Psoas muscle (tissue), 8 donors: ENCODE measurements around the gene LYPD6. TPM values are rescaled to one million over a fixed set of nuclear protein-coding genes. Genes with fewer than 3 reads are reported as not detected.

Experiments
- ATAC-seq, 4 donors: fragments of 200-7000 bp; cut with Tn5 transposase; one replicate each; pipeline ENCODE4 v1.9.1; 2020; ENCODE audit warnings: moderate library complexity in 3 of 4, mild to moderate bottlenecking in 2 of 4
- DNase-seq, 2 donors: peaks; one replicate each; pipeline ENCODE4 v3.0.0-alpha.2; 2020
- H3K27ac ChIP-seq: fragments of 200-600 bp; one replicate; pipeline ENCODE4 v1.8.0; 2022
- H3K27me3 ChIP-seq, 3 donors: fragments of 200-600 bp in 1 of 3; one replicate each; pipeline versions ENCODE4 v1.6.1 to v1.8.0; 2013 to 2022; ENCODE audit warnings: low read length in 2 of 3, mild to moderate bottlenecking in 2 of 3, moderate library complexity in 1 of 3; ENCODE audit not compliant: insufficient read depth in 3 of 3
- H3K36me3 ChIP-seq, 2 donors: fragments of 200-600 bp in 1 of 2; one replicate each; pipeline versions ENCODE4 v1.6.1 to v1.8.0; 2013 to 2022; ENCODE audit warnings: low read depth in 1 of 2, mild to moderate bottlenecking in 1 of 2, moderate library complexity in 1 of 2; ENCODE audit not compliant: insufficient read depth in 1 of 2
- H3K4me1 ChIP-seq: fragments of 200-600 bp; one replicate; pipeline ENCODE4 v1.8.0; 2022
- H3K4me3 ChIP-seq: fragments of 200-600 bp; one replicate; pipeline ENCODE4 v1.8.0; 2022; ENCODE audit warnings: mild to moderate bottlenecking
- H3K9me3 ChIP-seq: fragments of 200-600 bp; one replicate; pipeline ENCODE4 v1.8.0; 2022
- WGBS, 3 donors: extraction: QIAGEN DNeasy Blood & Tissue Kit; methylation state at CpG; one replicate each; pipeline versions ENCODE4 v1.1.6 to v1.1.7; 2013; 5-methylcytosine and 5-hydroxymethylcytosine counted together
- intact Hi-C, 2 donors: fragments of 100-400 bp; cut with DNase I; formaldehyde crosslinking; loops; one replicate each; pipeline versions ENCODE4 v1.11.0 to v1.14.2; 2022
- polyA plus RNA-seq, 3 donors: library from polyadenylated mRNA; stranded (reverse); fragments of 200-250 nt; gene quantifications; one replicate each; pipeline ENCODE4 v1.2.3, GENCODE V29; 2013
- total RNA-seq, 4 donors: library from RNA; stranded (reverse); fragmentation: NEBNext Ultra II Directional in 2 of 4; extraction: Animal tissue kit (Norgen Biotek cat#: 25700) in 2 of 4; gene quantifications; one replicate each; pipeline versions ENCODE4 v1.2.1 to v1.2.4, GENCODE V29; 2021 to 2023
- TF ChIP-seq, protein P1 (sequence below): fragments of 200-600 bp; IDR thresholded peaks from one replicate; pipeline ENCODE4 v1.8.0; 2022; ENCODE audit warnings: antibody characterized with exemption
- donor health status: healthy with polysubstance abuse.
- donor health status: DM: no; HTN: no; CAD: no; lungs with moderate emphysema.
- donor health status: Bipolar disorder and iron deficiency.
- donor health status: healthy.
- donor health status: DM: yes; HTN: yes; CAD: no.
- donor health status: DM: no; HTN: no; CAD: no.
- donor health status: DM: no; HTN: no; CAD: no.
- donor health status: DM: yes; HTN: yes; CAD: no.

LYPD6 gene
- total and polyA plus RNA-seq, 7 donors: 0.04 to 0.11 (median 0.05) TPM; not detected in 2

DNA sequence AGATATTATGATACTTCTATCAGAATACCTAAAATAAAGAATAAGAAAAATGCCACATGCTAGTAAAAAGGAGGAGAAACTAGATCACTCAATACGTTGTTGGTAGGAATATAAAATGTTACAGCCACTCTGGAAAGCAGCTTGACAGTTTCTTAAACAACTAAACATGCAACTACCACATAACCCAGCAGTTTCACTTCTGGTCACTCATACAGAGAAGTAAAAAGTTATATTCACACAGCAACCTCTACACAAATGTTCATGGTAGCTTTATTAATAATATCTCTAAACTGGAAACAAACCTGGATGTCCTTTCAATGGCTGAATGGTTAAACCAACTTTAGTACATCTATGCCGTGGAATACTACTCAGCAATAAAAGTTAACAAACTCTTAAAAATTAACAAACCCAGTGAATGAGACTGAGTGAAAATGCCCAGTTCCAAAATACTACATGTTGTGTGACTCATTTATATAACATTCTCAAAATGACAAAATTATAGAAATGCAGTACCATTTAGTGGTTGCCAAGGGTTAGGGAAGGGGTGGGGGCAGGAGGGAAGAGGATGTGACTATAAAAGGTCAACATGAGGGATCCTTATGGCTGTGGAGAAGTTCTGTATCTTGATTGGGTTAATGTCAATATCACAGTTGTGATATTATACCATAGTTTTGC, 133.1 kb downstream of the LYPD6 start:
- intact Hi-C loops: no loop called here
- no peak for DNase-seq
- Histone ChIP-seq H3K9me3 (peaks cover 7% of the 10 kb centered on the region), H3K36me3 (no peaks in the 10 kb centered on the region), H3K27me3 (no peaks in the 10 kb centered on the region), H3K27ac (no peak overlapping the region), H3K4me3 (no peak overlapping the region), H3K4me1 (no peaks in the 10 kb centered on the region)
- ATAC-seq: no peak
- 38 to 43% (median 39%) methylated on average over 2 of the region's 2 CpGs for WGBS, 3 donors
- TF ChIP-seq, protein P1, sequence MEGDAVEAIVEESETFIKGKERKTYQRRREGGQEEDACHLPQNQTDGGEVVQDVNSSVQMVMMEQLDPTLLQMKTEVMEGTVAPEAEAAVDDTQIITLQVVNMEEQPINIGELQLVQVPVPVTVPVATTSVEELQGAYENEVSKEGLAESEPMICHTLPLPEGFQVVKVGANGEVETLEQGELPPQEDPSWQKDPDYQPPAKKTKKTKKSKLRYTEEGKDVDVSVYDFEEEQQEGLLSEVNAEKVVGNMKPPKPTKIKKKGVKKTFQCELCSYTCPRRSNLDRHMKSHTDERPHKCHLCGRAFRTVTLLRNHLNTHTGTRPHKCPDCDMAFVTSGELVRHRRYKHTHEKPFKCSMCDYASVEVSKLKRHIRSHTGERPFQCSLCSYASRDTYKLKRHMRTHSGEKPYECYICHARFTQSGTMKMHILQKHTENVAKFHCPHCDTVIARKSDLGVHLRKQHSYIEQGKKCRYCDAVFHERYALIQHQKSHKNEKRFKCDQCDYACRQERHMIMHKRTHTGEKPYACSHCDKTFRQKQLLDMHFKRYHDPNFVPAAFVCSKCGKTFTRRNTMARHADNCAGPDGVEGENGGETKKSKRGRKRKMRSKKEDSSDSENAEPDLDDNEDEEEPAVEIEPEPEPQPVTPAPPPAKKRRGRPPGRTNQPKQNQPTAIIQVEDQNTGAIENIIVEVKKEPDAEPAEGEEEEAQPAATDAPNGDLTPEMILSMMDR: no peak

DNA sequence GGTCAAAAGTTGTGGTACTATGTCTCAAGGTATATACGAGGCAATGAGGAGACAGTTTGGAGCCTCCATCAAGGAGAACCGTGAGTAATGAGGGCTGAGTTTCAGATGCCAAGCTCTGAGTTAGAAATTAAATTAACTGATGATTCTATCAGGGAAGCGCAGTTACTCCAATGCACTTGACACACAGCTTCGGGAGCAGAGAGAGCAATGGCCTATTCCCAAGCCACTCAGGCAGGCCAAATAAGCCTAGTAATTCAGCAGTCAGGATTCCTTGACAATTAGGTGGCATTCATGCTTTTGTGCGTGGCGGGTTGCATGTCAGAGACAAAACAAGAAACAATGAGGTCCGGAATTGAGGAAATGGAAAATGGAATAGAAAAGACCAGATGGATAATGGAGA, 134.0 kb downstream of the LYPD6 start:
- Histone ChIP-seq H3K27ac (no peak overlapping the region), H3K36me3 (no peaks in the 10 kb centered on the region), H3K9me3 (no peaks in the 10 kb centered on the region), H3K4me1 (no peaks in the 10 kb centered on the region), H3K27me3 (no peaks in the 10 kb centered on the region), H3K4me3 (no peak overlapping the region)
- TF ChIP-seq, protein P1: no peak
- WGBS, 3 donors: 88 to 95% (median 89%) methylated on average over 7 of the region's 7 CpGs
- intact Hi-C loops: no loop called here
- no peak for ATAC-seq
- DNase-seq: no peak

DNA sequence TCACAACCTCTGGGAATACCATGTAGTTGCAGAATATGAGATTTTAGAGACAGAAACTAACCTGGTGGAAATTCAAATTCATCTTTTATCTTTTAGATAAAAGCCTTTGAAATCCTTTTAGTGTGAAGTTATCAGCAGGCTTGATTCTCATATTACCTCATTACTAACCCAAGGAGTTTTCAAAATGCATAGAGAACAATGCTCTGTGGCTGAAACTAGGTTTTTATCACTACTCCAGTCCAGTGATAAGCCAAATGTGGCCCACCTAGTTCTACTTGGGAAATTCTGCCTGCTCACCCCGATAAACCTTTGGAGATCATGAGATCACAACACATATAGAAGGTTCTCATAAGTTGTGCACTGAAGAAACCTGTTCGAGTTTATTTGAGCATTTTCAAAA, 135.5 kb downstream of the LYPD6 start:
- DNase-seq (no peak), ATAC-seq (no peak)
- WGBS, 3 donors: 85 to 97% (median 92%) methylated on average over 2 of the region's 2 CpGs
- TF ChIP-seq, protein P1: no peak
- H3K27ac ChIP-seq: no peak overlapping the region
- intact Hi-C loops: no loop called here
- H3K27me3 ChIP-seq: no peaks in the 10 kb centered on the region
- H3K4me3 ChIP-seq: no peak overlapping the region
- no peaks in the 10 kb centered on the region for H3K9me3 ChIP-seq
- H3K36me3 ChIP-seq: no peaks in the 10 kb centered on the region
- H3K4me1 ChIP-seq: no peaks in the 10 kb centered on the region

DNA sequence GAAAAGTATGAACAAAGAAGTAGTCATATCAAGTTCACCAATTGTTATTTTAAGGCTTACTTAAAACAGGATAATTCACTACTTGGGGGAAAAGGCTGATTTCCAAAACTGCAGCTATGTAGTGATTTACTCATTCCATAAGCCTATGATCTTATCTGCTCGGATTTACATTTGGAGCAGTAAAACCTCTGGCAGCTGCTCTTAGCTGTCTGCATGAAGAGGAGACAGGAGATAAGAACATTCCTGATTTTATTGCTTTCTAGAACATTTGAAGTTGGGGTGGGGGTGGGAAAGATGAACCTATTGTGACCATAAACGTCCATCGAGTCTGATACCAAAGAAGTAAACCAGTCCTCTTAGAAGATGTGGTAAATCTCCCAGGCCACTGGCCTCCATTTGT, 136.2 kb downstream of the LYPD6 start:
- ATAC-seq: no peak
- TF ChIP-seq, protein P1: no peak
- H3K36me3 ChIP-seq: no peaks in the 10 kb centered on the region
- H3K27me3 ChIP-seq: no peaks in the 10 kb centered on the region
- H3K4me3 ChIP-seq: no peak overlapping the region
- H3K4me1 ChIP-seq: no peaks in the 10 kb centered on the region
- DNase-seq: no peak
- intact Hi-C loops: no loop called here
- 31 to 42% (median 40%) methylated on average over 3 of the region's 3 CpGs for WGBS, 3 donors
- no peak overlapping the region for H3K27ac ChIP-seq
- H3K9me3 ChIP-seq: no peaks in the 10 kb centered on the region

DNA sequence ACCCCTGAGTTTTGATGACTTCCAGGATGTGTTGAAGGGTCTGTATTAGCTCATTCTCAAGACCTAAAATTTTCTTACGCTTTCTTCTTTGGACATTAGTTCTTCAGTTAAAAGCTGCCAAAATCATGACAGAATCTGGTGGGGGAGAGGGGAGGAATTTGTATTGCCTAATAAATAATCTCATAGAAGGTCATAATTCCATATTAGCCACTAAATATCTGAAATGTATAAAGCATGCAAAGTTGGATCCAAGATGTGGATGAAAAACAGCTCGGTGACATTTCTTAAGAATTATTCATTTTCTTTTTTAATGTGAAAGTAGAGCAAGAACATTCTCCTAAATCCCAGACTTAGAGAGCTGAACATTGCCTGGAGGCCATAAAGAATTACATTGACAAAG, 137.0 kb downstream of the LYPD6 start:
- no peak overlapping the region for H3K27ac ChIP-seq
- no peaks in the 10 kb centered on the region for H3K9me3 ChIP-seq
- ATAC-seq (no peak), DNase-seq (no peak)
- intact Hi-C loops: no loop called here
- no peaks in the 10 kb centered on the region for H3K36me3 ChIP-seq
- H3K4me3 ChIP-seq: no peak overlapping the region
- WGBS, 3 donors: 84 to 88% (median 85%) methylated on average over 2 of the region's 2 CpGs
- TF ChIP-seq, protein P1: no peak
- no peaks in the 10 kb centered on the region for H3K27me3 ChIP-seq
- no peaks in the 10 kb centered on the region for H3K4me1 ChIP-seq
